ENCODE data around the gene SLIT3. TPM values are rescaled to one million over a fixed set of nuclear protein-coding genes. Genes with fewer than 3 reads are reported as not detected.

The SLIT3 gene
- total RNA-seq, 4 donors from 2014 or later: 0.72 to 37.4 (median 5.3) TPM

GRCh38 chr5:169174923-169175322 lies 126.0 kb downstream of the SLIT3 start:
- Histone ChIP-seq H3K4me1 (no peaks in the 10 kb centered on the region), H3K9me3 (no peaks in the 10 kb centered on the region), H3K27ac (no peak overlapping the region), H3K27me3 (no peaks in the 10 kb centered on the region), H3K4me3 (no peak overlapping the region), H3K36me3 (no peaks in the 10 kb centered on the region)
- intact Hi-C loops (cut with DNase I): no loop called here
- 55 to 87% methylated on average over 1 of the region's 1 CpG for WGBS, 2 donors
- TF ChIP-seq CTCF (IDR thresholded peaks at IDR 0.05) (no peak), POLR2A (IDR thresholded peaks at IDR 0.05) (no peak)
- DNase-seq: no peak

GRCh38 chr5:169173372-169173771 lies 127.6 kb downstream of the SLIT3 start:
- no peak overlapping the region for H3K27ac ChIP-seq
- WGBS, 2 donors: 75 to 79% methylated on average over 6 of the region's 6 CpGs
- no peaks in the 10 kb centered on the region for H3K9me3 ChIP-seq
- intact Hi-C loops (cut with DNase I): no loop called here
- no peak for DNase-seq
- no peaks in the 10 kb centered on the region for H3K36me3 ChIP-seq
- H3K4me1 ChIP-seq: peaks cover 0 to 3% (median 0%) of the 10 kb centered on the region in 3 donors
- no peak for TF ChIP-seq POLR2A (IDR thresholded peaks at IDR 0.05)
- no peak overlapping the region for H3K4me3 ChIP-seq
- H3K27me3 ChIP-seq: no peaks in the 10 kb centered on the region

GRCh38 chr5:169171515-169171914 lies 129.4 kb downstream of the SLIT3 start:
- no peak overlapping the region for H3K27ac ChIP-seq
- TF ChIP-seq POLR2A (IDR thresholded peaks at IDR 0.05) (no peak), CTCF (IDR thresholded peaks at IDR 0.05) (no peak)
- H3K36me3 ChIP-seq: no peaks in the 10 kb centered on the region
- WGBS, 2 donors: 57 to 64% methylated on average over 2 of the region's 2 CpGs
- no peak for DNase-seq
- H3K9me3 ChIP-seq: no peaks in the 10 kb centered on the region
- H3K27me3 ChIP-seq: no peaks in the 10 kb centered on the region
- intact Hi-C loops (cut with DNase I): no loop called here
- no peak overlapping the region for H3K4me3 ChIP-seq
- H3K4me1 ChIP-seq: peaks cover 0 to 12% (median 0%) of the 10 kb centered on the region in 3 donors

GRCh38 chr5:169169783-169170182 lies 131.2 kb downstream of the SLIT3 start:
- DNase-seq: no peak

GRCh38 chr5:169168280-169168679 lies 132.7 kb downstream of the SLIT3 start:
- 58 to 76% methylated on average over 3 of the region's 3 CpGs for WGBS, 2 donors
- TF ChIP-seq POLR2A (IDR thresholded peaks at IDR 0.05): no peak
- no peak for TF ChIP-seq CTCF (IDR thresholded peaks at IDR 0.05)
- Histone ChIP-seq H3K27me3 (no peaks in the 10 kb centered on the region), H3K4me3 (no peak overlapping the region), H3K27ac (no peak overlapping the region), H3K4me1 (peaks cover 0 to 31% (median 8%) of the 10 kb centered on the region in 3 donors), H3K9me3 (no peaks in the 10 kb centered on the region), H3K36me3 (no peaks in the 10 kb centered on the region)
- intact Hi-C loops (cut with DNase I): no loop called here
- DNase-seq: no peak

More at GRCh38 chr5:169169783-169170182, 131.2 kb downstream of the SLIT3 start:
- peaks cover 0 to 18% (median under 1%) of the 10 kb centered on the region in 3 donors for H3K4me1 ChIP-seq
- H3K9me3 ChIP-seq: no peaks in the 10 kb centered on the region
- no peak overlapping the region for H3K27ac ChIP-seq
- intact Hi-C loops (cut with DNase I): no loop called here
- H3K27me3 ChIP-seq: no peaks in the 10 kb centered on the region
- no peak for TF ChIP-seq CTCF (IDR thresholded peaks at IDR 0.05)
- no peaks in the 10 kb centered on the region for H3K36me3 ChIP-seq
- H3K4me3 ChIP-seq: no peak overlapping the region
- WGBS, 2 donors: 92 to 100% methylated on average over 2 of the region's 4 CpGs

GRCh38 chr5:169166078-169166477 lies 134.9 kb downstream of the SLIT3 start:
- H3K27ac ChIP-seq: no peak overlapping the region
- no peaks in the 10 kb centered on the region for H3K9me3 ChIP-seq
- H3K36me3 ChIP-seq: no peaks in the 10 kb centered on the region
- no peaks in the 10 kb centered on the region for H3K27me3 ChIP-seq
- intact Hi-C loops (cut with DNase I): no loop called here
- TF ChIP-seq CTCF (IDR thresholded peaks at IDR 0.05) (no peak), POLR2A (IDR thresholded peaks at IDR 0.05) (no peak)
- H3K4me1 ChIP-seq: peaks cover 2 to 46% (median 8%) of the 10 kb centered on the region in 3 donors
- no peak for DNase-seq
- WGBS, 2 donors: 81 to 84% methylated on average over 3 to 8 of the region's 8 CpGs
- H3K4me3 ChIP-seq: no peak overlapping the region
